HepG2 (cell line): ENCODE measurements around the gene ORM1. TPM values are rescaled to one million over a fixed set of nuclear protein-coding genes. Genes with fewer than 3 reads are reported as not detected.

ENCODE experiments used
- ATAC-seq: fragments of 200-7000 bp; cut with Tn5 transposase; 3 replicates; pipeline ENCODE4 v1.9.1; 2020; ENCODE audit warnings: mild to moderate bottlenecking, moderate library complexity
- BruUV-seq: library from RNA; stranded (reverse); fragments of 400-500 nt; replicated peaks from 2 replicates; lab custom pipeline; 2021; lab: Mats Ljungman, UMichigan
- CTCF ChIA-PET: fragments of 300-600 bp; formaldehyde crosslinking; extraction: SDS; loops from one replicate; lab custom pipeline; 2021; ENCODE audit warnings: low total read pairs, inconsistent platforms, low intra/inter-chr PET ratio; lab: Yijun Ruan, JAX
- POLR2A ChIA-PET: fragments of 350-600 bp; sonication (Branson Sonifier 250); formaldehyde crosslinking; loops from one replicate; lab custom pipeline; 2020; ENCODE audit warnings: antibody characterized with exemption, inconsistent platforms; lab: Yijun Ruan, JAX
- DNase-seq: peaks from one replicate; pipeline ENCODE4 v3.0.0-alpha.2; 2015; ENCODE audit warnings: low spot score
- FAIRE-seq: peaks from 3 replicates; lab custom pipeline; 2011; peaks lifted over from hg19 to GRCh38; lab: Jason Lieb, UNC
- H2AFZ ChIP-seq: one replicate; pipeline ENCODE4 v1.6.1; 2011; ENCODE audit warnings: low read length, inconsistent platforms
- H3K27ac ChIP-seq: fragments of 300-600 bp; 3 replicates; pipeline ENCODE4 v1.8.0; 2011; ENCODE audit warnings: mixed run types, mild to moderate bottlenecking, mixed read lengths, low read length, inconsistent platforms; ENCODE audit not compliant: insufficient read depth; ENCODE audit errors: extremely low read length
- H3K27me3 ChIP-seq, 2 experiments: fragments of 200-600 bp in 1 of 2; 2 replicates in 1 of 2; 3 replicates in 1 of 2; pipeline versions ENCODE4 v1.6.0 to v1.8.0; 2011; ENCODE audit warnings: low read length in 2 of 2, mild to moderate bottlenecking in 2 of 2, moderate library complexity in 2 of 2, inconsistent platforms in 1 of 2; ENCODE audit not compliant: insufficient read depth in 2 of 2, control insufficient read depth in 1 of 2
- H3K36me3 ChIP-seq, 2 experiments: fragments of 200-600 bp in 1 of 2; replicated peaks in 1 of 2; 2 replicates in 1 of 2; 3 replicates in 1 of 2; pipeline versions ENCODE4 v1.5.1 to v1.8.0; 2011; ENCODE audit warnings: low read length in 2 of 2, inconsistent platforms in 1 of 2; ENCODE audit not compliant: insufficient read depth in 2 of 2, control insufficient read depth in 1 of 2
- H3K4me1 ChIP-seq: 2 replicates; pipeline ENCODE4 v1.5.1; 2012; ENCODE audit warnings: low read length, inconsistent platforms; ENCODE audit not compliant: insufficient read depth
- H3K4me2 ChIP-seq: 2 replicates; pipeline ENCODE4 v1.6.0; 2011; ENCODE audit warnings: low read depth, low read length, inconsistent platforms
- H3K4me3 ChIP-seq, 3 experiments: fragments of 200-600 bp in 1 of 3; sonication (generic), shearing (Covaris generic) in 1 of 3; replicated peaks in 1 of 3; 2 replicates each; pipeline ENCODE4 v1.5.1; 2011 to 2016; ENCODE audit warnings: low read length in 3 of 3, inconsistent platforms in 2 of 3, low read depth in 2 of 3, mild to moderate bottlenecking in 2 of 3, control low read depth in 1 of 3, mixed read lengths in 1 of 3; ENCODE audit not compliant: insufficient read depth in 1 of 3
- H3K79me2 ChIP-seq: one replicate; pipeline ENCODE4 v1.6.1; 2011; ENCODE audit warnings: low read length, inconsistent platforms; ENCODE audit not compliant: insufficient read depth
- H3K9ac ChIP-seq: 2 replicates; pipeline ENCODE4 v1.6.0; 2011; ENCODE audit warnings: mild to moderate bottlenecking, low read depth, low read length, inconsistent platforms; ENCODE audit not compliant: insufficient read depth
- H3K9me3 ChIP-seq: 2 replicates; pipeline ENCODE4 v1.5.1; 2012; ENCODE audit warnings: mild to moderate bottlenecking, low read length
- H4K20me1 ChIP-seq: 2 replicates; pipeline ENCODE4 v1.6.0; 2011; ENCODE audit warnings: inconsistent platforms, mild to moderate bottlenecking, low read length, moderate library complexity; ENCODE audit not compliant: insufficient read depth
- GPN1 ChIP-seq: sonication (generic); formaldehyde crosslinking; IDR thresholded peaks from 2 replicates; pipeline ENCODE4 v1.5.1; 2020; ENCODE audit warnings: missing genetic modification reagents, borderline replicate concordance
- NFRKB ChIP-seq: fragments of 450-650 bp; IDR thresholded peaks from 2 replicates; pipeline ENCODE4 v1.6.1; 2017
- ZNF333 ChIP-seq: sonication (generic); formaldehyde crosslinking; IDR thresholded peaks from 2 replicates; pipeline ENCODE4 v1.4.0; 2020; ENCODE audit warnings: mild to moderate bottlenecking, missing genetic modification reagents, borderline replicate concordance
- ZNF382 ChIP-seq: sonication (generic); formaldehyde crosslinking; IDR thresholded peaks from 2 replicates; pipeline ENCODE4 v1.5.0; 2020; ENCODE audit warnings: missing genetic modification reagents, mild to moderate bottlenecking, borderline replicate concordance
- ZNF614 ChIP-seq: IDR thresholded peaks from 2 replicates; pipeline ENCODE4 v1.6.1; 2018; ENCODE audit warnings: missing biosample characterization, missing genetic modification reagents, inconsistent platforms, borderline replicate concordance
- WGBS: methylation state at CpG from one replicate; pipeline ENCODE4 v1.1.6; 2017; ENCODE audit warnings: low lambda C conversion rate; 5-methylcytosine and 5-hydroxymethylcytosine counted together
- in situ Hi-C: cut with HindIII; loops from 2 replicates; pipeline ENCODE4 v1.10.0; 2017; ENCODE audit warnings: low pct_unique_long_range_greater_than_20kb; ENCODE audit not compliant: extremely low pct_ligation_motif_present
- intact Hi-C: fragments of 100-400 bp; cut with micrococcal nuclease; formaldehyde crosslinking; loops from one replicate; pipeline ENCODE4 v1.10.0; 2022; ENCODE audit not compliant: unreplicated experiment
- polyA plus RNA-seq, 8 experiments: library from polyadenylated mRNA; depleted of rRNA in 3 of 8; stranded (reverse) in 7 of 8; unstranded in 1 of 8; fragments of >200 nt; fragmentation: Illumina TruSeq in 4 of 8; extraction: Trizol in 4 of 8; gene quantifications; 2 replicates each; pipeline versions ENCODE4 v1.2.1 to v1.2.3, GENCODE V29; 2011 to 2016; ENCODE audit warnings: low read depth in 4 of 8, missing spikeins in 1 of 8, mixed read lengths in 1 of 8; ENCODE audit not compliant: insufficient read depth in 1 of 8
- total RNA-seq, 5 experiments: library from RNA; depleted of rRNA; stranded (reverse); fragments of >200 nt; fragmentation: Illumina TruSeq; extraction: Trizol; gene quantifications; 2 replicates each; pipeline ENCODE4 v1.2.3, GENCODE V29; 2016; ENCODE audit warnings: low read depth in 1 of 5
- TF ChIP-seq, protein P1 (sequence below): IDR thresholded peaks from 2 replicates; pipeline ENCODE4 v1.6.1; 2016; ENCODE audit warnings: missing compliant biosample characterization, missing genetic modification reagents, borderline replicate concordance
- TF ChIP-seq, protein P2 (sequence below): sonication (generic); formaldehyde crosslinking; conservative IDR thresholded peaks from 2 replicates; pipeline ENCODE4 v1.4.0; 2020; ENCODE audit warnings: missing genetic modification reagents

ORM1 gene
- total and polyA plus RNA-seq, 2 of the 13 experiments (the other 11 are each of a cell fraction or from before 2014, with no cell fraction given), result 699 to 1,180 TPM

GRCh38 chr9:114318416-114318815, 4.5 kb upstream of the ORM1 start:
- in situ Hi-C loops (no loop called here), intact Hi-C loops (no loop called here)
- H3K4me2 ChIP-seq, result no peak overlapping the region
- peaks cover 26% of the 10 kb centered on the region for H3K4me1 ChIP-seq
- H3K4me3 ChIP-seq, result no peak overlapping the region
- DNase-seq, result no peak
- H3K27me3 ChIP-seq, result no peaks in the 10 kb centered on the region
- H3K79me2 ChIP-seq, result no peaks in the 10 kb centered on the region
- CTCF ChIA-PET, result no interaction called here
- FAIRE-seq, result no peak
- H3K36me3 ChIP-seq, result no peaks in the 10 kb centered on the region
- POLR2A ChIA-PET, result no interaction called here
- no peak overlapping the region for H3K27ac ChIP-seq
- peak overlapping the region; percentile 23 for H2AFZ ChIP-seq
- TF ChIP-seq GPN1 (CRISPR knock-in tag) (no peak), ZNF614 (no peak), NFRKB (no peak), ZNF333 (CRISPR knock-in tag) (no peak), ZNF382 (CRISPR knock-in tag) (no peak)
- TF ChIP-seq, protein P1, sequence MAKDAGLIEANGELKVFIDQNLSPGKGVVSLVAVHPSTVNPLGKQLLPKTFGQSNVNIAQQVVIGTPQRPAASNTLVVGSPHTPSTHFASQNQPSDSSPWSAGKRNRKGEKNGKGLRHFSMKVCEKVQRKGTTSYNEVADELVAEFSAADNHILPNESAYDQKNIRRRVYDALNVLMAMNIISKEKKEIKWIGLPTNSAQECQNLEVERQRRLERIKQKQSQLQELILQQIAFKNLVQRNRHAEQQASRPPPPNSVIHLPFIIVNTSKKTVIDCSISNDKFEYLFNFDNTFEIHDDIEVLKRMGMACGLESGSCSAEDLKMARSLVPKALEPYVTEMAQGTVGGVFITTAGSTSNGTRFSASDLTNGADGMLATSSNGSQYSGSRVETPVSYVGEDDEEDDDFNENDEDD, result no peak
- TF ChIP-seq, protein P2, sequence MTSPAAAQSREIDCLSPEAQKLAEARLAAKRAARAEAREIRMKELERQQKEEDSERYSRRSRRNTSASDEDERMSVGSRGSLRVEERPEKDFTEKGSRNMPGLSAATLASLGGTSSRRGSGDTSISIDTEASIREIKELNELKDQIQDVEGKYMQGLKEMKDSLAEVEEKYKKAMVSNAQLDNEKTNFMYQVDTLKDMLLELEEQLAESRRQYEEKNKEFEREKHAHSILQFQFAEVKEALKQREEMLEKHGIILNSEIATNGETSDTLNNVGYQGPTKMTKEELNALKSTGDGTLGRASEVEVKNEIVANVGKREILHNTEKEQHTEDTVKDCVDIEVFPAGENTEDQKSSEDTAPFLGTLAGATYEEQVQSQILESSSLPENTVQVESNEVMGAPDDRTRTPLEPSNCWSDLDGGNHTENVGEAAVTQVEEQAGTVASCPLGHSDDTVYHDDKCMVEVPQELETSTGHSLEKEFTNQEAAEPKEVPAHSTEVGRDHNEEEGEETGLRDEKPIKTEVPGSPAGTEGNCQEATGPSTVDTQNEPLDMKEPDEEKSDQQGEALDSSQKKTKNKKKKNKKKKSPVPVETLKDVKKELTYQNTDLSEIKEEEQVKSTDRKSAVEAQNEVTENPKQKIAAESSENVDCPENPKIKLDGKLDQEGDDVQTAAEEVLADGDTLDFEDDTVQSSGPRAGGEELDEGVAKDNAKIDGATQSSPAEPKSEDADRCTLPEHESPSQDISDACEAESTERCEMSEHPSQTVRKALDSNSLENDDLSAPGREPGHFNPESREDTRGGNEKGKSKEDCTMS (CRISPR knock-in tag), result no peak
- ATAC-seq, result no peak
- no TSS peak for BruUV-seq
- 90% methylated on average over 8 of the region's 8 CpGs for WGBS
- no peak overlapping the region for H3K9ac ChIP-seq
- H3K9me3 ChIP-seq, result no peaks in the 10 kb centered on the region
- H4K20me1 ChIP-seq, result no peaks in the 10 kb centered on the region
